H1 (cell line): ENCODE measurements around the gene ADCY7. TPM values are rescaled to one million over a fixed set of nuclear protein-coding genes. Genes with fewer than 3 reads are reported as not detected.

ENCODE experiments used
- CTCF ChIA-PET: fragments of 300-600 bp; sonication (Branson Sonifier 250); formaldehyde crosslinking; loops from one replicate; lab custom pipeline; 2021; ENCODE audit not compliant: partially characterized antibody; lab: Charles Lee
- POLR2A ChIA-PET: fragments of 300-600 bp; sonication (Branson Sonifier 250); formaldehyde crosslinking; loops from one replicate; lab custom pipeline; 2021; ENCODE audit warnings: inconsistent platforms; ENCODE audit not compliant: partially characterized antibody; lab: Charles Lee
- DNase-seq, 2 experiments: peaks; one replicate each; pipeline versions ENCODE4 v3.0.0 to v3.0.0-alpha.2; 2010 to 2022; ENCODE audit warnings: low spot score in 2 of 2, low read depth in 1 of 2, mixed read lengths in 1 of 2
- FAIRE-seq: peaks from 2 replicates; lab custom pipeline; 2011; peaks lifted over from hg19 to GRCh38; lab: Jason Lieb, UNC
- H2AFZ ChIP-seq: 2 replicates; pipeline ENCODE4 v1.8.1; 2012; ENCODE audit warnings: low read length, inconsistent platforms
- H2AK5ac ChIP-seq: 2 replicates; pipeline ENCODE4 v1.6.1; 2013; ENCODE audit warnings: low read depth, low read length
- H2BK120ac ChIP-seq: replicated peaks from 2 replicates; pipeline ENCODE3; 2013; ENCODE audit warnings: low read depth, low read length, inconsistent platforms
- H2BK12ac ChIP-seq: 2 replicates; pipeline ENCODE4 v1.6.1; 2013; ENCODE audit warnings: low read depth, low read length
- H2BK15ac ChIP-seq: 2 replicates; pipeline ENCODE4 v1.6.1; 2013; ENCODE audit warnings: low read length
- H2BK20ac ChIP-seq: 2 replicates; pipeline ENCODE4 v1.6.1; 2013; ENCODE audit warnings: low read length
- H2BK5ac ChIP-seq: 2 replicates; pipeline ENCODE4 v1.6.1; 2013; ENCODE audit warnings: low read depth, low read length
- H3K14ac ChIP-seq: 2 replicates; pipeline ENCODE4 v1.6.1; 2013; ENCODE audit warnings: inconsistent platforms; ENCODE audit not compliant: insufficient read length
- H3K18ac ChIP-seq: 2 replicates; pipeline ENCODE4 v1.6.1; 2013; ENCODE audit warnings: low read length; ENCODE audit errors: extremely low read depth
- H3K23ac ChIP-seq: 2 replicates; pipeline ENCODE4 v1.6.1; 2013; ENCODE audit warnings: inconsistent platforms; ENCODE audit not compliant: insufficient read length
- H3K23me2 ChIP-seq: 2 replicates; pipeline ENCODE4 v1.6.1; 2013; ENCODE audit warnings: low read depth, low read length
- H3K27ac ChIP-seq: 2 replicates; pipeline ENCODE4 v1.6.1; 2011; ENCODE audit warnings: low read depth, low read length, inconsistent platforms
- H3K27me3 ChIP-seq, 4 experiments: replicated peaks in 1 of 4; 1 replicate in 1 of 4; 2 replicates in 3 of 4; pipeline versions ENCODE4 v1.6.1 to v1.8.1; 2011 to 2013; ENCODE audit warnings: low read length in 3 of 4, mild to moderate bottlenecking in 3 of 4, inconsistent platforms in 2 of 4, mixed read lengths in 2 of 4, moderate library complexity in 1 of 4; ENCODE audit not compliant: control insufficient read depth in 3 of 4, insufficient read depth in 3 of 4; ENCODE audit errors: extremely low read depth in 1 of 4
- H3K36me3 ChIP-seq, 4 experiments: 2 replicates each; pipeline versions ENCODE4 v1.6.1 to v1.8.1; 2011 to 2013; ENCODE audit warnings: mild to moderate bottlenecking in 4 of 4, low read length in 3 of 4, moderate library complexity in 2 of 4, control low read depth in 1 of 4, inconsistent platforms in 1 of 4; ENCODE audit not compliant: insufficient read depth in 4 of 4, control insufficient read depth in 2 of 4
- H3K4ac ChIP-seq: replicated peaks from 2 replicates; pipeline ENCODE3; 2013; ENCODE audit warnings: low read length, low read depth, mixed read lengths, inconsistent platforms; ENCODE audit not compliant: insufficient read length
- H3K4me1 ChIP-seq, 4 experiments: replicated peaks in 1 of 4; 1 replicate in 1 of 4; 2 replicates in 3 of 4; pipeline versions ENCODE4 v1.6.1 to v1.8.1; 2011 to 2013; ENCODE audit warnings: low read length in 3 of 4, inconsistent platforms in 2 of 4, mixed read lengths in 1 of 4; ENCODE audit not compliant: insufficient read depth in 4 of 4, control insufficient read depth in 3 of 4
- H3K4me2 ChIP-seq, 2 experiments: 2 replicates each; pipeline versions ENCODE4 v1.6.1 to v1.8.1; 2011 to 2013; ENCODE audit warnings: low read depth in 2 of 2, low read length in 2 of 2, control low read depth in 1 of 2, inconsistent platforms in 1 of 2, mild to moderate bottlenecking in 1 of 2; ENCODE audit not compliant: insufficient read depth in 1 of 2
- H3K4me3 ChIP-seq, 4 experiments: fragments of 200-600, 300-600 bp in 1 of 4; sonication (generic), shearing (Covaris generic), sonication (Bioruptor Twin) in 1 of 4; 2 replicates each; pipeline versions ENCODE4 v1.5.1 to v1.8.1; 2011 to 2016; ENCODE audit warnings: low read length in 4 of 4, low read depth in 3 of 4, control low read depth in 2 of 4, inconsistent platforms in 2 of 4, mild to moderate bottlenecking in 2 of 4, mixed read lengths in 1 of 4, moderate library complexity in 1 of 4; ENCODE audit not compliant: insufficient read depth in 2 of 4; ENCODE audit errors: extremely low read depth in 1 of 4
- H3K56ac ChIP-seq: replicated peaks from 2 replicates; pipeline ENCODE3; 2013; ENCODE audit warnings: low read depth, mild to moderate bottlenecking, mixed read lengths, low read length, inconsistent platforms; ENCODE audit not compliant: insufficient read length
- H3K79me1 ChIP-seq: 2 replicates; pipeline ENCODE4 v1.6.1; 2013; ENCODE audit warnings: low read depth, low read length, control low read depth
- H3K79me2 ChIP-seq, 2 experiments: 2 replicates each; pipeline versions ENCODE4 v1.6.1 to v1.8.1; 2012 to 2013; ENCODE audit warnings: low read length in 2 of 2, mild to moderate bottlenecking in 2 of 2, inconsistent platforms in 1 of 2; ENCODE audit not compliant: insufficient read depth in 2 of 2, control insufficient read depth in 1 of 2
- H3K9ac ChIP-seq, 4 experiments: replicated peaks in 1 of 4; 1 replicate in 1 of 4; 2 replicates in 3 of 4; pipeline versions ENCODE4 v1.6.1 to v1.8.1; 2011 to 2013; ENCODE audit warnings: low read depth in 3 of 4, low read length in 3 of 4, control low read depth in 2 of 4, mild to moderate bottlenecking in 2 of 4, moderate library complexity in 2 of 4, inconsistent platforms in 1 of 4; ENCODE audit errors: extremely low read depth in 1 of 4
- H3K9me3 ChIP-seq, 2 experiments: 2 replicates each; pipeline versions ENCODE4 v1.6.1 to v1.8.1; 2012 to 2013; ENCODE audit warnings: mild to moderate bottlenecking in 2 of 2, moderate library complexity in 2 of 2, control low read depth in 1 of 2, inconsistent platforms in 1 of 2, low read depth in 1 of 2, low read length in 1 of 2, mixed read lengths in 1 of 2; ENCODE audit not compliant: insufficient read depth in 2 of 2
- H4K20me1 ChIP-seq, 2 experiments: replicated peaks in 1 of 2; 2 replicates each; pipeline versions ENCODE3 to v1.8.1; 2011 to 2013; ENCODE audit warnings: inconsistent platforms in 2 of 2, low read length in 2 of 2, mild to moderate bottlenecking in 1 of 2; ENCODE audit not compliant: insufficient read depth in 2 of 2, control insufficient read depth in 1 of 2
- H4K5ac ChIP-seq: 2 replicates; pipeline ENCODE4 v1.6.1; 2013; ENCODE audit warnings: low read length, low read depth, mixed read lengths, inconsistent platforms; ENCODE audit not compliant: insufficient read length
- H4K8ac ChIP-seq: 2 replicates; pipeline ENCODE4 v1.8.0; 2013; ENCODE audit warnings: mild to moderate bottlenecking, moderate library complexity, low read length, inconsistent platforms; ENCODE audit not compliant: insufficient read depth; ENCODE audit errors: extremely low read depth
- H4K91ac ChIP-seq: replicated peaks from 2 replicates; pipeline ENCODE3; 2013; ENCODE audit warnings: low read length, mixed read lengths, inconsistent platforms; ENCODE audit not compliant: insufficient read length
- BACH1 ChIP-seq: IDR thresholded peaks from 2 replicates; pipeline ENCODE4 v1.6.1; 2012; ENCODE audit warnings: low read length, improper control_type of control experiment
- CBX5 ChIP-seq: fragments of 300-800, 300-1000 bp; sonication (generic); IDR thresholded peaks from 2 replicates; pipeline ENCODE4 v1.7.1; 2016; ENCODE audit warnings: antibody characterized with exemption, low read length, low read depth
- CREB1 ChIP-seq: IDR thresholded peaks from 2 replicates; pipeline ENCODE4 v1.6.1; 2012; ENCODE audit warnings: inconsistent platforms
- EP300 ChIP-seq, 2 experiments: IDR thresholded peaks; 1 replicate in 1 of 2; 2 replicates in 1 of 2; pipeline ENCODE4 v1.6.1; 2011 to 2012; ENCODE audit warnings: low read depth in 2 of 2, low read length in 2 of 2, mild to moderate bottlenecking in 2 of 2, borderline replicate concordance in 1 of 2, inconsistent platforms in 1 of 2, moderate library complexity in 1 of 2
- FOSL1 ChIP-seq: IDR thresholded peaks from 2 replicates; pipeline ENCODE4 v1.6.1; 2011; ENCODE audit warnings: mild to moderate bottlenecking, low read depth, low read length, moderate library complexity; ENCODE audit not compliant: insufficient read depth
- HDAC2 ChIP-seq, 2 experiments: fragments of 300-600 bp in 1 of 2; sonication (generic) in 1 of 2; IDR thresholded peaks; 2 replicates each; pipeline ENCODE4 v1.6.1; 2011 to 2012; ENCODE audit warnings: low read depth in 2 of 2, low read length in 2 of 2, mild to moderate bottlenecking in 2 of 2, moderate library complexity in 2 of 2, borderline replicate concordance in 1 of 2, inconsistent platforms in 1 of 2
- MAFK ChIP-seq: IDR thresholded peaks from 2 replicates; pipeline ENCODE4 v1.6.1; 2012; ENCODE audit warnings: low read depth, mild to moderate bottlenecking, improper control_type of control experiment, low read length
- PHF8 ChIP-seq: fragments of 200-600 bp; sonication (generic); conservative IDR thresholded peaks from 2 replicates; pipeline ENCODE4 v1.7.1; 2012; ENCODE audit warnings: low read depth, mild to moderate bottlenecking, inconsistent platforms, low read length, moderate library complexity
- RXRA ChIP-seq: IDR thresholded peaks from 2 replicates; pipeline ENCODE4 v1.6.1; 2011; ENCODE audit warnings: low read depth, mild to moderate bottlenecking, low read length, moderate library complexity; ENCODE audit not compliant: insufficient read depth
- SP4 ChIP-seq: IDR thresholded peaks from 2 replicates; pipeline ENCODE4 v1.6.1; 2012; ENCODE audit warnings: low read length, inconsistent platforms
- TEAD4 ChIP-seq: IDR thresholded peaks from 2 replicates; pipeline ENCODE4 v1.6.1; 2012; ENCODE audit warnings: low read depth, low read length, inconsistent platforms, mixed read lengths
- WGBS, 2 experiments: shearing (Covaris generic) in 1 of 2; methylation state at CpG; one replicate each; pipeline versions ENCODE4 v1.1.6 to v1.1.7; 2013 to 2015; ENCODE audit warnings: low lambda C conversion rate in 2 of 2, mixed read lengths in 2 of 2, inconsistent platforms in 1 of 2, low coverage in 1 of 2, missing lambda C conversion rate in 1 of 2; ENCODE audit not compliant: insufficient replicate concordance in 2 of 2, insufficient coverage in 1 of 2, insufficient read length in 1 of 2; ENCODE audit errors: extremely low coverage in 1 of 2, missing lambda C conversion rate in 1 of 2; 5-methylcytosine and 5-hydroxymethylcytosine counted together
- polyA plus RNA-seq, 7 experiments: library from polyadenylated mRNA; depleted of rRNA in 3 of 7; stranded (reverse) in 5 of 7; unstranded in 2 of 7; fragments of >200 nt in 5 of 7; fragments of 200-250 nt in 2 of 7; gene quantifications; 1 replicate in 5 of 7; 2 replicates in 1 of 7; 4 replicates in 1 of 7; pipeline versions ENCODE4 v1.2.1 to v1.2.3, GENCODE V29; 2011 to 2013; ENCODE audit warnings: missing spikeins in 2 of 7, mixed read lengths in 2 of 7
- total RNA-seq: library from RNA; stranded (reverse); fragmentation: NEBNext Ultra II Directional; extraction: Animal tissue kit (Norgen Biotek cat#: 25700); gene quantifications from 2 replicates; pipeline ENCODE4 v1.2.1, GENCODE V29; 2021
- TF ChIP-seq, protein P1 (sequence below): IDR thresholded peaks from 2 replicates; pipeline ENCODE4 v1.6.1; 2011; ENCODE audit warnings: low read length, improper control_type of control experiment

ADCY7 gene
- total and polyA plus RNA-seq, 2 of the 8 experiments (the other 6 are each of a cell fraction or from before 2014, with no cell fraction given): 2.4 to 5.1 TPM

- no peaks in the 10 kb centered on the region for H3K4me1 ChIP-seq
- H3K36me3 ChIP-seq: peaks cover 15 to 74% (median 46%) of the 10 kb centered on the region in 4 experiments
- no peaks in the 10 kb centered on the region; the same call in 1 of the 2 replicates for H3K79me1 ChIP-seq
- no peak overlapping the region for H4K91ac ChIP-seq
- ChIA-PET POLR2A (no interaction called here), CTCF (interaction anchor here (0.6 to 1.7 kb wide), 5 partner anchors 16 to 483 kb away, joined by 3 to 6 read pairs (median 3); no protein-coding TSS in a partner anchor)
- H2BK15ac ChIP-seq: no peak overlapping the region
- DNase-seq (no peak), FAIRE-seq (no peak)
- no peak overlapping the region for H4K8ac ChIP-seq
- no peak overlapping the region for H3K4me2 ChIP-seq
- no peak overlapping the region for H2BK12ac ChIP-seq
- H3K9me3 ChIP-seq: no peaks in the 10 kb centered on the region
- no peak overlapping the region for H3K14ac ChIP-seq
- no peak overlapping the region for H3K56ac ChIP-seq
- no peaks in the 10 kb centered on the region for H3K27me3 ChIP-seq
- H4K20me1 ChIP-seq: peaks cover 0 to 2% of the 10 kb centered on the region in 2 experiments
- H3K79me2 ChIP-seq: no peaks in the 10 kb centered on the region
- no peak overlapping the region for H2BK5ac ChIP-seq
- H3K23ac ChIP-seq: no peak overlapping the region
- H3K4me3 ChIP-seq: no peak overlapping the region
- H3K23me2 ChIP-seq: no peaks in the 10 kb centered on the region
- no peak overlapping the region for H2BK120ac ChIP-seq
- H3K4ac ChIP-seq: no peak overlapping the region
- H4K5ac ChIP-seq: no peak overlapping the region
- H3K27ac ChIP-seq: no peak overlapping the region
- H3K9ac ChIP-seq: no peak overlapping the region
- 91% methylated on average over 11 of the region's 11 CpGs; no CpG with 5 or more reads in 1 of the 2 experiments for WGBS, 2 experiments
- no peak overlapping the region for H2BK20ac ChIP-seq
- no peak overlapping the region for H3K18ac ChIP-seq
- no peak overlapping the region for H2AFZ ChIP-seq
- no peak overlapping the region for H2AK5ac ChIP-seq
- TF ChIP-seq SP4 (no peak), PHF8 (no peak), EP300 (IDR thresholded peaks at IDR 0.05; ENCODE audit: borderline replicate concordance in 1 of 2, low read depth in 2 of 2, low read length in 2 of 2) (no peak), FOSL1 (no peak), MAFK (no peak), CREB1 (no peak), BACH1 (no peak), TEAD4 (no peak), CBX5 (no peak), RXRA (no peak), HDAC2 (IDR thresholded peaks at IDR 0.05; ENCODE audit: borderline replicate concordance in 1 of 2, low read depth in 2 of 2, low read length in 2 of 2) (no peak)
- TF ChIP-seq, protein P1, sequence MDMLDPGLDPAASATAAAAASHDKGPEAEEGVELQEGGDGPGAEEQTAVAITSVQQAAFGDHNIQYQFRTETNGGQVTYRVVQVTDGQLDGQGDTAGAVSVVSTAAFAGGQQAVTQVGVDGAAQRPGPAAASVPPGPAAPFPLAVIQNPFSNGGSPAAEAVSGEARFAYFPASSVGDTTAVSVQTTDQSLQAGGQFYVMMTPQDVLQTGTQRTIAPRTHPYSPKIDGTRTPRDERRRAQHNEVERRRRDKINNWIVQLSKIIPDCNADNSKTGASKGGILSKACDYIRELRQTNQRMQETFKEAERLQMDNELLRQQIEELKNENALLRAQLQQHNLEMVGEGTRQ: no peak
Measured at GRCh38 chr16:50323335-50324011, 57.1 kb downstream of the ADCY7 start.
